Suprapubic skin (tissue), 3 donors: ENCODE results near the gene SLC30A2.

Source experiments
- CTCF ChIP-seq, 2 donors: fragments of 200-600 bp in 1 of 2; fragments of 450-650 bp in 1 of 2; sonication (generic) in 1 of 2; IDR thresholded peaks; one replicate each; pipeline ENCODE4 v1.5.1; 2016 to 2019; ENCODE audit warnings: antibody characterized with exemption in 2 of 2, mild to moderate bottlenecking in 1 of 2, moderate library complexity in 1 of 2
- EP300 ChIP-seq: sonication (generic); formaldehyde crosslinking; IDR thresholded peaks from one replicate; pipeline ENCODE4 v1.6.1; 2017; ENCODE audit warnings: antibody characterized with exemption

- TF ChIP-seq CTCF (IDR thresholded peaks at IDR 0.05) (no peak), EP300 (no peak)
Measured at GRCh38 chr1:26046246-26047095, 553 bp upstream of the SLC30A2 start.
